GM18867 (cell line): Measurements from ENCODE around the gene UPB1.
"Not testable (repeated sequence)": the region's sequence is repeated elsewhere in the genome, so short reads cannot be mapped to it uniquely, and the experiment has no call there.

Experiments
- ATAC-seq: cut with Tn5 transposase; IDR thresholded peaks from one replicate; pipeline ENCODE4 v1.9.1; 2021; ENCODE audit warnings: mild to moderate bottlenecking, moderate library complexity; ENCODE audit not compliant: unreplicated experiment

UPB1 gene

DNA sequence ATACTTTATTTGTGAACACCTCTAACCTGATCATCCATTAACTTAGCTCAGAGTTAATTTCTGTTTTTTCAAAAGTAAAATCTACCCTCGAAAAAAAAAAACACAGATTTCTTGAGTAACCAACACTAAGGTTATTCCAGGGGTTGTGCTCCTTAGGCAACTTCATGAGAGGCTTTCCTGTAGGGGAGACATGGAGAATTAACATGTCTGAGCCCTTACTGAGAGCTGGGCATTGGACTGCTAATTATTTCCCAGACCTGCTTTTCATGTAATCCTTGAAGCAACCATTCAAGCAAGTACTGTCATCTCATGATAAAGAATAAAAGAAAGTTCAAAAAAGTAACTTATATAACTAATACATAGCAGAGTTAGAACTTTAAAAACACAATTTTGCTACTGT is 13.5 kb upstream of the UPB1 start:
- ATAC-seq: no peak

DNA sequence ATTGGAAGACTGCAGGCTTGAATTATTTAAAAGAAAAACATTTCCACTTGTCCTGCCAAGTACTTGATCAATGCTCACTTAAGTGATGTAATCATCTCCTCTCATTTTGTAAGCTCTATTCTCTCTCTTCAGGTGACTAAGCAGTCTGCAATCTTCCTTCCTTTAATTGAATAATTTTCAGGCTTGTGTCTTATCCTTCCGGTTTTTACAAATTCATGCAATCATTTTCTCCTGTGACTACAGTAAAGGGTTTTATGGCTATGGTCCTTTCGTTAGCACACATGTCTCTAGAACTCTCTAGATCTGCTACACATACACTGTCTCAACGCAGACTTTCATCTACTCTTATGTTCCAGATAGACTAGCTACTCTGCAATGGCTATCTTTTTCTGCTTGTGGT is 12.6 kb upstream of the UPB1 start:
- no peak for ATAC-seq

DNA sequence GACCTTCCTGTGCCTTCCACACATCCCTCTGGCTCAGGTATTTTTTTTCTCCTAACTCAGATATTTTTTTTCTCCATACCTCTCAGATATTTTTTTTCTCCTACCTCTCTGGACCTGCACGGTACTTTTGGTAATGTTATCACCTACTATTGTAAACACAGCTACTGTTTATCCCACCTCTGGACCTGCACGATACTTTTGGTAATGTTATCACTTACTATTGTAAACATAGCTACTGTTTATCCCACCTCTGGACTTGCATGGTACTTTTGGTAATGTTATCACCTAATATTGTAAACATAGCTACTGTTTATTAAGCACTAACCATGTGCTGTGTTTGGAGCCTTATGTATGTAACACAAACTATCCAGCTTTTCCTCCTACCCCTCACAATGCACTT is 12.1 kb upstream of the UPB1 start:
- no peak for ATAC-seq

DNA sequence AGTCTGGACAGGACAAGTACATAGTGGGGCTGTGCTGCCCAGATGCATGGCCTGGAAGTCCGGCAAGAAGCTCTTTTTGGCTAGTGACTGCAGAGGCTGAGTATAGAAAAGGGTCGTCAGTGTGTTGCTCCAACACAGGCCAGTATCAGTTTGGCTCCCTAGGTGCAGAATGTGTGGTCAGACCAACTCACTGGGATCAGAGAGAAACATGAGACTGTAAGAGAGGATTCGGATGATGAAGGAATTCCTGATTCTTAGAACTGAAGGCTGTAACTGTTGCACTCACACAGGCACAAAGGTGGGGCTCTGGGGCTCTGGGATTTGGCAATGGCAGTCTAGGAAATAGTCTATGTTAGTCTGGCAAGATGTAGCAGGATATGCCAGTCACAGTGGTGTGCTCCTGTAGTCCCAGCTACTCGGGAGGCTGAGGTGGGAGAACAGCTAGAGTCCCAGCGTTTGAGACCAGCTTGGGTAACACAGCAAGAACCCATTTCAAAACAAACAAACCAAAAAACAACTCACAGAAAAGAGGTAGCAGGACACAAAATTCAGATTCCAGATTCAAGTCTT is 11.1 kb upstream of the UPB1 start:
- ATAC-seq: no peak

DNA sequence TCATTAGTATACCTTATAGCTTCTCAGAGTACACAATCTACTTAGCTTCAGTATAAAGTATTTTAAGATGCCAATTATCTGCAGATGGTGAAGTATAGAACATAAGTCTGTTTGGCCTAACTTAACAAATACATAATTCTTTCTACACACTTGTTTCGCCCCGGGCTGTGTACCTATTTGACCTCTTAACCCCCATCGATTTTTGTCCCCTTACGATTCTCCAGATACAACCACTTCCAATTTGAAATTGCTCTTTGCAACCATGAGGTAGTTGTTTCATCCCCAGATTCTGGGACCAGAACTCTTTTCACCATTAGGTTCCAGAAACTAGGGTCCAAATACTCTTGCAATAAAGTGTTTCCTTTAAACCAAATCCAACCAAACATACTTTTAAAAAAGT is 10.0 kb upstream of the UPB1 start:
- no peak for ATAC-seq

DNA sequence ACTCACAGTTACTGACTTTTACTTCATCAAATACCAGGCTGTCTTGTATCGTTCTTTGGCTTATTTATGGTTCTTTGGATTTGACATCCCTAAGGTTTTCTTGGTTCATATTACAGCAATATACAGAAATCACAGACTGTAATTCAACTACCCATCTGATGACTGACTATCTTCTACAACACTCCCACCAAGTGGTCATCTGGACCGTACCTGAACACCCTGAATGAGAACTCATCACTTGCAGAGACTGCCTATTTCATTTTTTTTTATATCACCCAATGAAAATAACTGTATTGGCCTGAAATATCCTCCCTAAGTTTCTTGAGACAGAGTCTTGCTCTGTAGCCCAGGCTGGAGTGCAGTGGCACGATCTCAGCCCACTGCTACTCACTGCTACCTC is 9.5 kb upstream of the UPB1 start:
- ATAC-seq: no peak

DNA sequence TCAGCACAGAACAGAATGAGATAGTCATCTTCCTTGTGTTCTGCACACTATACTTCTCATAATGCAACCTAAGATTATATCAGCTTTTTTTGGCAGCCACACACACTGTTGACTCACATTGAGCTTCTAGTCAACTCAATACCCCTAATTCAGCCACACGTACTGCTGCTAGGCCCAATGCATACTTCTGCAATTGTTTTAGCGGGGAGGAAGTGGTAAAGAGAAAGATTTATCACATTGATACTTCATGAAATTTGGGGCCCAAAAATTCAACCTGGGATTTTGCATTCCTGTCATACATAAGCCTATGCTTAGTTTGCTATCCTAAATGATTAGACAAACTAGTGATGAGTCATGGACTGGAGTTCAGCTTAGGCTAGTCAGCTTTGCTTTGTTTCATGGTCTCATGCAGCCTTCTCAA is 8.6 kb upstream of the UPB1 start:
- ATAC-seq: no peak

DNA sequence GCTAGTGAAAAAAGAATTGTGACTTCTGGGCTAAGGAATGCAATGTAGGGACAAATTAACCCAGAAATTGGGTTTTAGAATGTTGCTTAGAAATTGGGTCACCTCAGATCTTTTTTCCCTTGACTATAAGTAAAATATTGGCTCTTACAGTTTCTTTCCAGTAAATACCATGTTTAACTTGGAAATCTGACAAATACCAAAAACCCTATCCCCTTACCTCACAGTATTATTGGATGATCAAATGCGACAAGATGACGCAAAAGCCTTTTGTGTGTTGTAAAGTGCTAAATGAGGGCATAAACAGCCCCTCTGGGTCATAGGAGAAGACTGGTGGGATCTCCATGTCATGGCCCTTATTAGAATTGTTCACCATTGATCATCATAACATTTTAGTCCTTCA is 6.1 kb upstream of the UPB1 start:
- ATAC-seq: no peak

DNA sequence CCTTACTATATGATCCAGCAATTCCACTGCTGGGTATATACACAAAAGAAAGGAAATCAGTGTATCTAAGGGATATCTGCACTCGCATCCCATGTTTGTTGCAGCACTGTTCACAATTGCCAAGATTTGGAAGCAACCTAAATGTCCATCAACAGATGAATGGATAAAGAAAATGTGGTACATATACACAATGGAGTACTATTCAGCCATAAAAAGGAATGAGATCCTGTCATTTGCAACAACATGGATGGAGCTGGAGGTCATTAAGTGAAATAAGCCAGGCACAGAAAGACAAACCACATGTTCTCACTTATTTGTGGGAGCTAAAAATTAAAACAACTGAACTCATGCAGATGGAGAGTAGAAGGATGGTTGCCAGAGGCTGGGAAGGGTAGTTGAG is 5.7 kb upstream of the UPB1 start:
- not testable (repeated sequence) for ATAC-seq

DNA sequence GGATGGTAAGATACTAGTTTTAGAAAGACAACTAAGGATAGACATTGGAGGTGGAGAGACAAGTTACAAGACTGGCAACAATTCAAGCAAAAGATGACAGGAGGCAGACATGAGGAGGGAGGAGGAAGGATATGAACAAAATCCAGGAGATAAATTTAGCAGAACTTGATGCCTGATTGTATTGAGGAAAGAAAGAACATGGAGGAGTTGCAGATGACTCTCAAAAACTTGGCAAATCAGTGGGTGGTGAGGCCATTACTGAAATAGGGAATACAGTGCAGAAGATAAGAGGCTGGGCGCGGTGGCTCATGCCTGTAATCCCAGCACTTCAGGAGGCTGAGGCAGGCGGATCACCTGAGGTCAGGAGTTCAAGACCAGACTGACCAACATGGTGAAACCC is 2.7 kb upstream of the UPB1 start:
- ATAC-seq: no peak

DNA sequence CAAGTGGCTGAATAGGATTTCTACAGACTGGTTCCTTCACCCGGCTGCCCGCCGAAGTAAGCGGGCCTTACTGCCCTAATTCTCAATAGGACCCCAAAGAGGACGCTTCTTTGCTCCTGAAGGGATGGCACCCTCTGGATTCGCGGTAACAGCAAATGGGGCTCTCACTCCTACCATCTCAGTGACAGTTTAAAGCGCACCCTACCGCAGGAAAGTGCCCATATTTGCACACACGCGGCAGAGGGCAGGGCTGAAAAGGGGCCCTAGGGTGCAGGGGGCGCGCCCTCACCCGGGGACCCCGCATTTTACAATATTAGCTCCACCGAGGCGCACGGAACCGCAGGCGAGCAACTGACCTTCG is 985 bp upstream of the UPB1 start:
- no peak for ATAC-seq

DNA sequence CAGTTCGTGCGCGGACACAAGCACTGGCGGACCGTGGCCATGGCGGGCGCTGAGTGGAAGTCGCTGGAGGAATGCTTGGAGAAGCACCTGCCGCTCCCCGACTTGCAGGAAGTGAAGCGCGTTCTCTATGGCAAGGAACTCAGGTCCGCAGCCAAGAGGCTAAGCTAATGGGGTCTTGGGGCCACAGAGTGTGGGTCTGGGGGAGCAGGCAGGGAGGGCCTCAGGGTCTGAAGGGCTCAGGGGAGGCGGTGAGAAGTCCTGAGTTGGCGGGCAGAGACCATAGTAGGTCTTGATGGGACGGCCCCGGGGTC is 188 bp downstream of the UPB1 start:
- no peak for ATAC-seq

DNA sequence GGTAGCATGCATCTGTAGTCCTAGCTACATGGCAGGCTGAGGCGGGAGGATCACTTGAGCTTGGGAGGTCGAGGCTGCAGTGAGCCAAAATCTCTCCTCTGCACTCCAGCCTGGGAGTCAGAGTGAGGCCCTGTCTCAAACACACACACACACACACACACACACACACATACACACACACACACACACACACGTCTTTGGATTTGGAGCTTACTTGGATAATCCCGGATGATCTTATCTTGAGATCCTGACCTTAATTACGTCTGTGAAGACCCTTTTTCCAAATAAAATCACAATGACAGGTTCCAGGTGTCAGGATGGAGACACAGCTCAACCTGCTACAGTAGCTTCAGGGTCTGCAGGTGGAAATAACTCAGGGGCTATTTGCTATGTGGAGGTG is 1.1 kb downstream of the UPB1 start:
- no peak for ATAC-seq

DNA sequence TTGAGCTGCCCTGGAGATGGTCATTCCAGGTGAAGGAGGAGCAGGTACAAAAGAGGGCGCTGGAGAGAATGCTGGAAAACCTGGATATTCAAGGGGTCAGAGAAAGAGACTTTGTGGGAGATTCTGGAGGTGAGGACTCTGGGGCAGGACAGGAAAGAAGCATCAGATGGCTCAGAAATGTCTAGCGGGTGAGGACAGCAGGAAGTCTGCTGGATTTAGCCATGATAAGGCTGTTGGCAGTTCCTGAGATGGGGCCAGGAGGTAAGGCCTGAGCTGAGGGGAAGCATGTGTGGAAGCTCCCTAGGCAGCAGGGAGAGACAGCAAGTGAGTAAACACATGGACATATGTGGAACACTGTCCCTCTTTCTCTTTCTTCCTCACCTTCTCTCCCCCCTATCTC is 1.5 kb downstream of the UPB1 start:
- no peak for ATAC-seq

DNA sequence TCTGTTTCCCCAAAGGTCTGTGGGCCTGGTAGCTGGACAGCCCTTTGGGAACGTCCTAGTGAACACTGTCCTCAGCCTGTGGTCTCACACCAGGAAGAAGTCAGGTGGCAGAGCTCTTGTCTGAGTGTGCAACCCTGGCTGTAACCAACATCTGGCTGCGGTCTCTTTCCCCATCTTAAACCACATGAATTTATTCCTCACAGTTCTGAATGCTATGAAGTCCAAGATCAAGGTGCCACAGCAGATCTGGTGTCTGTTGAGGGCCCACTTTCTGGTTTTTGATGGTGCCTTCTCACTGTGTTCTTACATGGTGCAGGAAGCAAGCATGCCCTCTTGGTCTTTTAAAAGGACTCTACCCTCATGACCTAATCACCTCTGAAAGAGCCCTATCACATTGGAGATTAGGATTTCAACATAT is 2.7 kb downstream of the UPB1 start:
- ATAC-seq: no peak

DNA sequence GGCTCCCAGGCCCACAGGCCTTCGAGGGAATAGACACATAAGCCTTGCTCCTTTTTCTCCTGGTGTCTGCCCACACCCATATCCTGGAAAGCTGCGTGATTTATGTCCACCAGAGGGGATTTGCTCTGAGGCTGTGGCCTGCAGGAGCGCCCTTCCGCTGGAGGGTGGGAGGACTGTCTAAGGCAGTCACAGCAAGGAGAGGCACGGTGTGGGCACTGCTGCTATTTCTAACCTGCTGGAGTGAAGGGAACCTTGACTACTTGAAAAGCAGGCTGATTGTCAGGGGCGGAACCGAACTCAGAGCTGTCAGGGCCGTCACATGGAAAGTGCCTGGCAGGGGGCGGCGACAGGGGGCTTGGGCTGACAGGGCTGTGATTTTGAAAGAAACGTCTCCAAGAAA is 3.7 kb downstream of the UPB1 start:
- no peak for ATAC-seq

DNA sequence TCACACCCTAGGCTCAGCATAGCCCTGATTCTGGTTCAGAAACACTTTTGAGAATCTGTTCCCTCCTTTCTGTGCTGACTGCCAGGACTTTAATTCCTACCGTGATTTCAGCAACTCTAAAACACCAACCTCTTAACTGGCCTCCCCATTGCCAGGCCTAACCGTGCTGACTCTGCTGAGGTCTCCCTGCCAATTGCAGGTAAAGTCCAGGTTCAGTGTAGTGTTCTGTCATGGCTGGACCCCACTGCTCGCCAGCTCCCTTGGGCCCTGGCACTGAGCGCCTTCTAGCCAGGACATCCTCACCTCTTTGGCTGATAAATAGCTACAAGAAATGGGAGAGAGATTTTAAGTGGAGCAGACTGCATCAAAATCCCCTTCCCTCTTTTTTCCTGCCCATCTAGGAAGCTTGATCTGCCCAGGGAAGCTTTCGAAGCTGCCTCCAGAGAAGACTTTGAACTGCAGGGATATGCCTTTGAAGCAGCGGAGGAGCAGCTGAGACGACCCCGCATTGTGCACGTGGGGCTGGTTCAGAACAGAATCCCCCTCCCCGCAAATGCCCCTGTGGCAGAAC is 4.7 kb downstream of the UPB1 start:
- ATAC-seq: no peak

DNA sequence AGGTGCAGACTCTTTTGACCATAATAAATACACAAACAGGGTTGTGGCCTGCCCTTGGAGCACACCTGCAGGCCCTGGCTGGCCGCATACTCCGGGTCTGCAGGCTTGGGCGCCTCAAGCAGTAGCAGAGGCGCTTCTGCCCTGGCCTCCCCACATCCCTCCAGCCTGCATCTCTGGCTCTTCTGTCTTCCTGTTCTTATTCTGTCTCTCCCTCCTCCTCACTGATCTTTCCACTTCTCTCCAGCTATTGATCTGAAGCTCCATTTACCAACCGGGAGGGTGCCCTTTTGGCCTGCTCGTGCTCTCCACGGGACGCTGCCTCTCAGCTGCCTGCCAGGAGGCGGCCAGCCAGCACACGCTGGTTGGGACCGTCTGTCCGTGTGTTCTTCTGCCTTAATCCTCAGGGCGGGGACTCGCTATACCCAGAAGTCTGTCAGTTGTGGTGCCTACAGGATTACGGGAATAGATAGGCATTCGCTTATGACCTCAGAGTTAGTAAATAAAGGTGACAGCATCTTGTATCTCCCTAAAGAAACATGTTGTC is 5.2 kb downstream of the UPB1 start:
- no peak for ATAC-seq

DNA sequence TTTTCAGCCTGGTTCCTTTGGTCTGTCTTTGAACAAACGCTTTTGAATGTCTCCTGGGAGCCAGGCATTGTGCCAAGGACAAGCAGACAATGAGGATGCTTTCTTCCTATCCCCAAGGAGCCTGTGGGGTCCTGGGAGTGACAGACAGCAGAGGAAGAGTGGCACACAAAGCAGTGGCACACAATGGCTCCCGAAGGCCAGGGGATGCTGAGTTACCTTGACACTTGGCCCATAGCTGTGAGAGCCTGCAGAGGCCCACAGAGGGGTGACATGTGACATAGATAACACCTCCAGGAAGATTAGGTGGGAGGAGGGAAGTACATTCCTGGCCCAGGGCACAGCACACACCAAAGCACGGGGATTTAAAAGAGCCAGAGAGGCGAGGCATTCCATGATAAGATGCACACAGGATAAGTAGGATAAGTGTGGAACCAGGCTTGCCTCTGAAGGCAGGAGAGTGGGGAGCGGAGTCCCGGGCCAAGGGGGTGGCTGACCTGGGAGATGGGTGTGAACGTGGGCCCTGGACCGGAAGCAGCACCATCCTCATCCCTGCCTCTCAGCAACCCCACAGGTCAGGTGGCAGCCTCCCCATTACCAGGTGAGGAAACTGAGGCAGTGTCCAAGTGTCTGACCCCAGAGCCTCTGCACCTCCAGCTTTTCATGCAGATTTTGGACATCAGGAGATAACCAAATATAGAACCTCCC is 6.3 kb downstream of the UPB1 start:
- no peak for ATAC-seq

DNA sequence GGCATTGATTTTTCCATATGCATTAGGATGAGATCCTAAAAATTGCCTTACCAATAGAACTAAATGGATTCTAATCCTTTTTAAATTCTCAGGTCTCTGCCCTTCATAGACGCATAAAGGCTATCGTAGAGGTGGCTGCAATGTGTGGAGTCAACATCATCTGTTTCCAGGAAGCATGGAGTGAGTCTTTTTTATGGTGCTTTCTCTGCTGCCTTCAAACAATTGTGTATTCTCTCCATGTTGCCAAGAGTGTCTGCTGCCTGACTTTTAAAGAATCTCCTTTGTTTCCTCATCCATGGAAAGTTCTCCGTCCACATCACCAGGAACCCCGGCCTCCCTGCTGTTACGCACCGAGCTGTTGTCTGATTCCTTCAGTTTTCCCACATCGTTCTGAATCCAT is 6.9 kb downstream of the UPB1 start:
- no peak for ATAC-seq

DNA sequence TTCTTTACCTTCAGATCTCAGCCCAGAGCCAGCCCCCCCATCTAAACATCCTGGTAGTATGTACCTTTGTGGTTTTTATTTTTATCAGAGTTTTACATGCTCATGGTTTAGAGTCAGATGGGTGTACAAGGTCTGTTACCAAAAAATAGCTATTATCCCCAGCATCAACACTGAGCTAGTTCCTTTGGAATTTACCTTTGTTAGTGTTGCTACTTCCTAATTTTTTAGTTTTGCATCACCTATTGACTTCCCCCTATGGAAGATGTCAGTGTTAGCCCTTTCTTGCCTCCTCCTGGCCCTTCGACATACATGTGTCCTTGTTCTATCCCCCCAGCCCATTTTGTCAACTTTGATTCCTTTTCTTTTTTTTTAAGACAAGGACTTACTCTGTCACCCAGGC is 7.4 kb downstream of the UPB1 start:
- no peak for ATAC-seq

DNA sequence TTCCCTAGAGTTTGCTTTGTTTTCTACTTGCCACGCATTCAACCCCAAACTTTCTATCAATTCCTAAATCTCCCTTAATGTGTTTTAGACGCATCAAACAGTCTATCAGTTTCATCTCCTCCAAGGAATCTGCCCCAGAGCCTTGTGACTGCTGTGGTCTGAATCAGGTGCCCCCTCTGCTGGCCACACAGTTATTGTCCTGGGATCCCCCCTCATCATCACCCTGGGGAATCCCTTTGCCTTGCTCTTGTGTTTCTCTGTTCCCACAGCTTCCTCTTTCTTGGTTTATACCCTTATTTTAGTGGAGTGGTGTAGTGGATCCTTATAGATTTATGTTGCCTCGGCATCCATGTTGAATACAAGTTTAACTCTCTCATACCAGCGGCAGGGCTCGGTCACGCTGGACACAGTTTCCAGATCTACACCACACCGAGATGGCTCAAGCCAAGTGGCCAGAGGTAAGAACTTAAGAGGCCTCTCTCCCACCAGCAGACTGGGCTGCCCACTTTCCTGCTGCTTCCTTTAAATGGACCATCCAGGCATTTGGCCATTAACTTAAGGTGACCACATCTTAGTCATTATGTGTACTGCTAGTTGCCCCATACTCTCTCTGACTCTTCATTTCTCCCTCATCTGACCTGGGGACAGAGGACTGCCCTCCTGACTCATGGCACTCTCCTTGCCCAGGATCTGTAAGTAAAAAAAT is 8.2 kb downstream of the UPB1 start:
- no peak for ATAC-seq
